Type B pancreatic cell (in vitro differentiated cells): ENCODE measurements around the gene ASCL1. TPM values are rescaled to one million over a fixed set of nuclear protein-coding genes. Genes with fewer than 3 reads are reported as not detected.

Source experiments
- DNase-seq: peaks from one replicate; pipeline ENCODE4 v3.0.0; 2021; ENCODE audit warnings: mixed read lengths; ENCODE audit not compliant: unreplicated experiment; ENCODE audit errors: extremely low spot score
- H3K27ac Mint-ChIP-seq: 2 replicates; pipeline ENCODE4 v1.8.0; 2021; ENCODE audit warnings: mild to moderate bottlenecking, mixed read lengths
- H3K27me3 Mint-ChIP-seq: 2 replicates; pipeline ENCODE4 v1.8.0; 2021; ENCODE audit warnings: mixed read lengths
- H3K36me3 Mint-ChIP-seq: 2 replicates; pipeline ENCODE4 v1.8.0; 2021; ENCODE audit warnings: mixed read lengths
- H3K4me1 Mint-ChIP-seq: one replicate; pipeline ENCODE4 v1.8.0; 2021; ENCODE audit warnings: mixed read lengths; ENCODE audit not compliant: unreplicated experiment
- H3K4me3 Mint-ChIP-seq: 2 replicates; pipeline ENCODE4 v1.8.0; 2021; ENCODE audit warnings: mild to moderate bottlenecking, mixed read lengths
- H3K9me3 Mint-ChIP-seq: 2 replicates; pipeline ENCODE4 v1.8.0; 2021; ENCODE audit warnings: mixed read lengths
- CTCF ChIP-seq: fragments of 200-600 bp; sonication (generic); conservative IDR thresholded peaks from 2 replicates; pipeline ENCODE4 v1.5.0; 2021; ENCODE audit warnings: antibody characterized with exemption, mild to moderate bottlenecking
- total RNA-seq: library from RNA; stranded (reverse); gene quantifications from 2 replicates; pipeline ENCODE4 v1.2.1, GENCODE V29; 2021; ENCODE audit warnings: low replicate concordance

ASCL1 gene
- total RNA-seq, 1 donor from 2014 or later: 7.5 TPM

GRCh38 chr12:102992720-102993119 is 35.2 kb downstream of the ASCL1 start:
- H3K4me1 Mint-ChIP-seq: no peaks in the 10 kb centered on the region
- no peak overlapping the region for H3K4me3 Mint-ChIP-seq
- H3K27me3 Mint-ChIP-seq: peaks cover 17% of the 10 kb centered on the region
- TF ChIP-seq CTCF: no peak
- H3K27ac Mint-ChIP-seq: no peak overlapping the region
- H3K36me3 Mint-ChIP-seq: no peaks in the 10 kb centered on the region
- DNase-seq: no peak
- H3K9me3 Mint-ChIP-seq: no peaks in the 10 kb centered on the region

GRCh38 chr12:102993537-102993936 is 36.1 kb downstream of the ASCL1 start:
- no peak for DNase-seq
- H3K4me3 Mint-ChIP-seq: no peak overlapping the region
- H3K36me3 Mint-ChIP-seq: no peaks in the 10 kb centered on the region
- no peak overlapping the region for H3K27ac Mint-ChIP-seq
- TF ChIP-seq CTCF: no peak
- no peaks in the 10 kb centered on the region for H3K4me1 Mint-ChIP-seq
- peaks cover 1% of the 10 kb centered on the region for H3K9me3 Mint-ChIP-seq
- peaks cover 17% of the 10 kb centered on the region for H3K27me3 Mint-ChIP-seq

- H3K4me3 Mint-ChIP-seq: no peak overlapping the region
- H3K36me3 Mint-ChIP-seq: no peaks in the 10 kb centered on the region
- peaks cover 7% of the 10 kb centered on the region for H3K9me3 Mint-ChIP-seq
These were observed 37.9 kb downstream of the ASCL1 start for GRCh38 chr12:102995372-102995771.

More at GRCh38 chr12:102995372-102995771, 37.9 kb downstream of the ASCL1 start:
- Mint-ChIP-seq H3K27ac (no peak overlapping the region), H3K27me3 (peaks cover 16% of the 10 kb centered on the region), H3K4me1 (no peaks in the 10 kb centered on the region)
- DNase-seq: no peak
- no peak for TF ChIP-seq CTCF

Other genes starting within 250 kb of the ASCL1 start
- 5.8 and 13.3 TPM in 2 replicates for gene PAH, start 40.4 kb upstream of the ASCL1 start, total RNA-seq